Ovary (tissue), 9 donors: ENCODE data around the gene PLXDC2. TPM values are rescaled to one million over a fixed set of nuclear protein-coding genes. Genes with fewer than 3 reads are reported as not detected.

Experiments
- DNase-seq, 5 donors: peaks; one replicate each; pipeline ENCODE4 v3.0.0-alpha.2; 2019 to 2020
- H3K27ac ChIP-seq, 2 donors: fragments of 200-600 bp; one replicate each; pipeline versions ENCODE4 v1.5.1 to v1.8.0; 2019 to 2022
- H3K27me3 ChIP-seq: fragments of 200-600 bp; one replicate; pipeline ENCODE4 v1.8.0; 2022
- H3K36me3 ChIP-seq: fragments of 200-600 bp; sonication (generic); one replicate; pipeline ENCODE4 v1.5.1; 2019
- H3K4me1 ChIP-seq: one replicate; pipeline ENCODE4 v1.8.1; 2013; ENCODE audit warnings: mild to moderate bottlenecking, moderate library complexity; ENCODE audit not compliant: insufficient read depth
- H3K4me3 ChIP-seq: fragments of 200-600 bp; sonication (generic); one replicate; pipeline ENCODE4 v1.5.1; 2017
- H3K9me3 ChIP-seq, 2 donors: fragments of 200-600 bp in 1 of 2; sonication (generic) in 1 of 2; one replicate each; pipeline versions ENCODE4 v1.5.1 to v1.8.1; 2013 to 2019; ENCODE audit warnings: mild to moderate bottlenecking in 1 of 2, moderate library complexity in 1 of 2
- EP300 ChIP-seq: sonication (generic); formaldehyde crosslinking; IDR thresholded peaks from one replicate; pipeline ENCODE4 v1.6.1; 2017; ENCODE audit warnings: antibody characterized with exemption
- POLR2A ChIP-seq: fragments of 450-650 bp; IDR thresholded peaks from one replicate; pipeline ENCODE4 v1.6.1; 2017; ENCODE audit warnings: antibody characterized with exemption, mild to moderate bottlenecking, moderate library complexity
- WGBS, 3 donors: extraction: QIAGEN DNeasy Blood & Tissue Kit in 1 of 3; methylation state at CpG; one replicate each; pipeline versions ENCODE4 v1.1.5 to v1.1.7; 2013 to 2017; 5-methylcytosine and 5-hydroxymethylcytosine counted together
- intact Hi-C, 4 donors: fragments of 100-400 bp; cut with DNase I; formaldehyde crosslinking; loops; one replicate each; pipeline versions ENCODE4 v1.11.0 to v1.15.1; 2022 to 2023
- polyA plus RNA-seq, 2 donors: library from polyadenylated mRNA; stranded (reverse); fragments of 200-250 nt in 1 of 2; fragments of 350-450 nt in 1 of 2; fragmentation: Illumina TruSeq in 1 of 2; extraction: RNeasy Lipid Tissue Mini Kit (QIAGEN cat#74804) in 1 of 2; gene quantifications; one replicate each; pipeline ENCODE4 v1.2.3, GENCODE V29; 2013 to 2014
- total RNA-seq, 7 donors: library from RNA; depleted of rRNA in 2 of 7; stranded (reverse); fragments of >200 nt in 2 of 7; fragmentation: NEBNext Ultra II Directional in 3 of 7; extraction: Animal tissue kit (Norgen Biotek cat#: 25700) in 3 of 7; gene quantifications; one replicate each; pipeline versions ENCODE4 v1.1.0 to v1.2.4, GENCODE V29; 2016 to 2023
- TF ChIP-seq, protein P1 (sequence below), 3 donors: fragments of 450-650 bp in 2 of 3; fragments of 200-600 bp in 1 of 3; IDR thresholded peaks; one replicate each; pipeline versions ENCODE4 v1.5.1 to v1.8.0; 2016 to 2022; ENCODE audit warnings: antibody characterized with exemption in 3 of 3, mild to moderate bottlenecking in 1 of 3
- donor health status: DM: no; HTN: no; CAD: no; lungs with moderate emphysema.
- donor health status: DM: no; HTN: no; CAD: no.
- donor health status: Bipolar disorder and iron deficiency.
- donor health status: DM: yes; HTN: yes; CAD: no.
- donor health status: DM: no; HTN: no; CAD: no.
- donor health status: DM: yes; HTN: yes; CAD: no.

PLXDC2 gene
- total and polyA plus RNA-seq, 9 donors, result 13.6 to 76.0 (median 38.0) TPM

DNA sequence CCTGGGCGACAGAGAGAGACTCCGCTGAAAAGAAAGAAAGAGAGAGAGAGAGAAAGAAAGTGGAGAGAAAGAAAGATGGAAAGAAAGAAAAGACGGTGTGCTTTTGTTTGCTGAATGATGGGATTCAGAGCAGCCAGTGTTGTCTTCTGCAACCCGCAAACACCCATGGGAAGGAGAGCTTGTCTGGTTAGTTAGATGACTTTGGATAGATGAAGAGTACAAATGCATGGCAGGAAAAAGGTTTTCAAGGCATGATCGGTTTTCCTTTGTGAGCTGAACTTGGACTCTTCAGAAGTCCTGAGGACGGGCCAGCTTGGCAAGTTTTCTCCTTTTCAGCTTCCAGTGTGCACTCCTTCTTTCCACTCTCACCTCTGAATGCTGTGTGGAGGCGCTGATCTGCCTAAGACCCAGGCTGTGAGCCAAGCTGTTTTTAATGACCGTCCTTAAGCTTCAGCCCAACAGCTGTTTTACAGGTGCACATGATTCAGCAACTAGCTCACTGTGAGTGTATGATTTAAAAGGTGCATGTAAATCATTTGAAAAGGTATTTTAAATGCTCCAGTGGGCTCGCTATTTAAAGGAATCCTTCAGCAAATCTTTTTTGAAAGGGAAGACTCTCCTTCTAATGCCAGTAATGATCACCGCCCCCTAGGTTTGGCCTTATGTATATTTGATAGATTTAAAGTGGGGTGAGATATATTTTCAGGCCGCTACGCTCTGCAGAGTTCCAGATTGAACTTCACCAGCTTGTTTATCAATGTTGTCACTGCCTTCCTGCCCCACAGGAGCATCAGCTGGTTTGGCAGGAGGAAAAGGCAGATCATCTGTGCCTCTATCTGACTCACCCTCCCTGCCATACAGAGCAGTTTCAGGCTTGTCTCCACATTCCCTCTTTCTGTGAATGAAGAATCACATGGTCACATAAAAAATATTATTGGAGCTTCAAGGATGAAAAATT, 115.0 kb downstream of the PLXDC2 start:
- peaks cover 4% of the 10 kb centered on the region for H3K4me1 ChIP-seq
- no peaks in the 10 kb centered on the region for H3K27me3 ChIP-seq
- intact Hi-C loops, result no loop called here
- no peak overlapping the region for H3K27ac ChIP-seq
- H3K36me3 ChIP-seq, result no peaks in the 10 kb centered on the region
- TF ChIP-seq EP300 (no peak), POLR2A (no peak)
- TF ChIP-seq, protein P1, sequence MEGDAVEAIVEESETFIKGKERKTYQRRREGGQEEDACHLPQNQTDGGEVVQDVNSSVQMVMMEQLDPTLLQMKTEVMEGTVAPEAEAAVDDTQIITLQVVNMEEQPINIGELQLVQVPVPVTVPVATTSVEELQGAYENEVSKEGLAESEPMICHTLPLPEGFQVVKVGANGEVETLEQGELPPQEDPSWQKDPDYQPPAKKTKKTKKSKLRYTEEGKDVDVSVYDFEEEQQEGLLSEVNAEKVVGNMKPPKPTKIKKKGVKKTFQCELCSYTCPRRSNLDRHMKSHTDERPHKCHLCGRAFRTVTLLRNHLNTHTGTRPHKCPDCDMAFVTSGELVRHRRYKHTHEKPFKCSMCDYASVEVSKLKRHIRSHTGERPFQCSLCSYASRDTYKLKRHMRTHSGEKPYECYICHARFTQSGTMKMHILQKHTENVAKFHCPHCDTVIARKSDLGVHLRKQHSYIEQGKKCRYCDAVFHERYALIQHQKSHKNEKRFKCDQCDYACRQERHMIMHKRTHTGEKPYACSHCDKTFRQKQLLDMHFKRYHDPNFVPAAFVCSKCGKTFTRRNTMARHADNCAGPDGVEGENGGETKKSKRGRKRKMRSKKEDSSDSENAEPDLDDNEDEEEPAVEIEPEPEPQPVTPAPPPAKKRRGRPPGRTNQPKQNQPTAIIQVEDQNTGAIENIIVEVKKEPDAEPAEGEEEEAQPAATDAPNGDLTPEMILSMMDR (IDR thresholded peaks at IDR 0.05), result no peak
- DNase-seq, result peak in 4 of 5 donors; percentile 24 to 51 (median 36)
- no peak overlapping the region for H3K4me3 ChIP-seq
- WGBS, 3 donors, result 38 to 41% (median 38%) methylated on average over 12 of the region's 12 CpGs
- no peaks in the 10 kb centered on the region for H3K9me3 ChIP-seq

DNA sequence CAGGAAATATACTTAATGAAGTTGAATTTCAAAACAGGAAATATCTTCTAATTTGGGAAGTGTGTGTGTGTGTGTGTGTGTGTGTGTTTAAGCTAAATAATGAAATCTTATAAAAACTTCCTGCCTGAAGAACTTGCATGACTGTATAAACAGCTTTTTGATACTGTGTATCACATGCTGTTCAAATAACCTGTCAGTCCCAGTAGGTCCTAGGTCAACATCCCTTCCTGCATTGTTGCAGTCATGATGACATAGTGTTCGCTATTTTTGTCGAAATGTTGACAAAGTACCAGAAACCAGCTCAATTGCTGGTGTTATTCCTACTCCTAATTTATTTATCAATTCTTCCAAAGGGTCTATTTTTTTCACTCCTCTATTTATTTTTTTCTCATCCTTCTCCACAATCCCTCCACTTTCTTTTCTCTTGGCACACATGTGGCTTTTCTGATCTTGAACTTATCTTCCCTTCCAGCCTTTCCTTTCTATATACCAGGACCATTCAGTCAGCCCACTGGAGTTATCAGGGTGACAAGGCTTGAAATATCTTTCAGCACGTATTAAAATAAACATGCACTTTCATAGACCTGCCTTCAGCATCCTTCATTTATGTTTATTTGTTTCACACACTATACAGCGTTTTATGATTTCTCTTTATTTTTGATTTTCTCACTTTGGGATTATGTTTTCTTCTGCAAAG, 115.8 kb downstream of the PLXDC2 start:
- Histone ChIP-seq H3K4me1 (peaks cover 4% of the 10 kb centered on the region), H3K36me3 (no peaks in the 10 kb centered on the region), H3K9me3 (no peaks in the 10 kb centered on the region), H3K4me3 (no peak overlapping the region), H3K27ac (no peak overlapping the region), H3K27me3 (no peaks in the 10 kb centered on the region)
- no peak for DNase-seq
- intact Hi-C loops, result no loop called here
- whole genome bisulfite sequencing, 3 donors, result 39 to 57% (median 56%) methylated on average over 4 of the region's 4 CpGs
- TF ChIP-seq, protein P1 (IDR thresholded peaks at IDR 0.05), result no peak
- TF ChIP-seq EP300 (no peak), POLR2A (no peak)

DNA sequence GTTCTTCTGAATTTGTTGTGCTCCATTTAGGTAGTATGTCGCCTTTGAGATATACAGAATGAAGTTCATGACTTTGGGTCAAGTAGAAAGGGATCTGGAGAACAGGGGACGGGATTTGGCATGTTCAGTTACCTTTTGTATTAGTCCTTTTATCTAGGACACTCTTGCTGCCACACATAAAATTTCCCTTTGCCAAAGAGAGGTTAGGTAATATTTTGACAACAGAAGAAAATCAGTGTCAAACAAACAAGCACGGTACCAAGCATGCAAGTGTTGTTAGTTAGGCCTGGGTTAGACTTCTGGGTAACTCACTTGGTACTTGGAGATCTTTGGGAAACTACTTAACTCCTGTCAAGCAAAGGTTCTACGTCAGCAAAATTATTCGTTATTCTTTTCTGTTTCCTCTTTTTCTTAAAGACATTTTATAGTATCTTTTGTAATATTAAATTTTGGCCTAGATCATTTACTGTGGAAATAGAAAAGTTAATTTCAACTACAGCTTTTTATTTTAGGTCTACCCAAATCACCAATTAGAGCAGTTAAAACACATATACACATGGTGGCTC, 116.7 kb downstream of the PLXDC2 start:
- Histone ChIP-seq H3K27me3 (no peaks in the 10 kb centered on the region), H3K36me3 (no peaks in the 10 kb centered on the region), H3K27ac (no peak overlapping the region), H3K4me3 (no peak overlapping the region), H3K4me1 (peaks cover 4% of the 10 kb centered on the region), H3K9me3 (no peaks in the 10 kb centered on the region)
- intact Hi-C loops, result no loop called here
- 92 to 94% (median 93%) methylated on average over 5 of the region's 5 CpGs for WGBS, 3 donors
- no peak for DNase-seq
- TF ChIP-seq EP300 (no peak), POLR2A (no peak)
- TF ChIP-seq, protein P1 (IDR thresholded peaks at IDR 0.05), result no peak

DNA sequence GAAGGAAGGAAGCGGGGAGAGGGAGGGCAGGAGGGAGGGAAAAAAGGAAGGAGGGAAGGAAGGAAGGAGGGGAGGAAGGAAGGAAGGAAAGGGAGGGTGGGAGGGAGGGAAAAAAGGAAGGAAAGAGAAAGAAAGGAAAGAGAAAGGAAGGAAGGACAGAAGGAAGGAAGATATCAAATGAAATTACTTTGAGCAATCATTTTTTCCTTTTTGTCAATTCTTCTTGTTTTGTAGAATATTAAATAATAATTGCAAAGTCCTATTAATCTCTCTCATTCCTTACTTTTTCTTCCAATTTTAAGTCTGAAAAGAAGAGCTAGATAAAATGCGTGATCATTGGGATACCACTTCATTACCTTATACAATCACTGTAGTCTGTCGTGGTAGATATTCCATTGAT, 117.5 kb downstream of the PLXDC2 start:
- no peak overlapping the region for H3K4me3 ChIP-seq
- intact Hi-C loops, result no loop called here
- no peaks in the 10 kb centered on the region for H3K36me3 ChIP-seq
- TF ChIP-seq EP300 (no peak), POLR2A (no peak)
- TF ChIP-seq, protein P1 (IDR thresholded peaks at IDR 0.05), result no peak
- H3K27ac ChIP-seq, result no peak overlapping the region
- 95 to 99% (median 97%) methylated on average over 3 of the region's 3 CpGs for WGBS, 3 donors
- no peak for DNase-seq
- H3K4me1 ChIP-seq, result peaks cover 5% of the 10 kb centered on the region
- H3K9me3 ChIP-seq, result no peaks in the 10 kb centered on the region
- no peaks in the 10 kb centered on the region for H3K27me3 ChIP-seq
